ENCODE results near the gene ZBTB46.

ZBTB46 gene

DNA sequence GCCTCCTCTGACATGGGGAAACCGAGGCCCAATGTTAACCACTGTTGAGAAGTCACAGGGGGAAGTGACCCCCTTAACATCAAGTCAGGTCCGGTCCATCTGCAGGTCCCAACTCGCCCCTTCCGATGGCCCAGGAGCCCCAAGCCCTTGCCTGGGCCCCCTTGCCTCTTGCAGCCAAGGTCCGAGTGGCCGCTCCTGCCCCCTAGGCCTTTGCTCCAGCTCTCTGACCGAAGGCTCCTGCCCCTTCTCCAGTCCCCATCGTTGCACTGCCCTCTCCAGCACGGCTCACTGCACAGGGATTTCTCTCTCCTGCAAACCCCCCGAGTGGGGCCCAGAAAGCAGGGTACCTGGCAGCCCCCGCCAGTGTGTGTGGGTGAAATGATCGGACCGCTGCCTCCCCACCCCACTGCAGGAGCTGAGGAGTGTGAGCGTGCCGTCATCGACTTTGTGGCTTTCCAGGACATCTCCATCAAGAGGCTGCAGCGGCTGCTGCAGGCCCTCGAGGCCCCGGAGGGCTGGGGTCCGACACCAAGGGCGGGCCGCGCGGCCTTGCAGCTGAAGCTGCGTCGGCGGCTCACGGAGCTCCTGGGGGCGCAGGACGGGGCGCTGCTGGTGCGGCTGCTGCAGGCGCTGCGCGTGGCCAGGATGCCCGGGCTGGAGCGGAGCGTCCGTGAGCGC, 133.1 kb downstream of the ZBTB46 start:
- no peak overlapping the region for H3K9ac ChIP-seq (ENCODE audit: low read length)
- peaks cover 32% of the 10 kb centered on the region for H3K4me1 ChIP-seq (ENCODE audit: control insufficient read depth, insufficient read depth, low read length)
- H3K36me3 ChIP-seq (ENCODE audit: control insufficient read depth, insufficient read depth, low read length): peaks cover 4% of the 10 kb centered on the region
- no peaks in the 10 kb centered on the region for H3K27me3 ChIP-seq (ENCODE audit: control insufficient read depth, insufficient read depth, low read length)
- H3K9me3 ChIP-seq (ENCODE audit: control insufficient read depth, insufficient read depth, low read depth, low read length): no peaks in the 10 kb centered on the region
- H3K4me3 ChIP-seq (ENCODE audit: low read depth, low read length): no peak overlapping the region
- H3K27ac ChIP-seq (ENCODE audit: low read depth, low read length): no peak overlapping the region

DNA sequence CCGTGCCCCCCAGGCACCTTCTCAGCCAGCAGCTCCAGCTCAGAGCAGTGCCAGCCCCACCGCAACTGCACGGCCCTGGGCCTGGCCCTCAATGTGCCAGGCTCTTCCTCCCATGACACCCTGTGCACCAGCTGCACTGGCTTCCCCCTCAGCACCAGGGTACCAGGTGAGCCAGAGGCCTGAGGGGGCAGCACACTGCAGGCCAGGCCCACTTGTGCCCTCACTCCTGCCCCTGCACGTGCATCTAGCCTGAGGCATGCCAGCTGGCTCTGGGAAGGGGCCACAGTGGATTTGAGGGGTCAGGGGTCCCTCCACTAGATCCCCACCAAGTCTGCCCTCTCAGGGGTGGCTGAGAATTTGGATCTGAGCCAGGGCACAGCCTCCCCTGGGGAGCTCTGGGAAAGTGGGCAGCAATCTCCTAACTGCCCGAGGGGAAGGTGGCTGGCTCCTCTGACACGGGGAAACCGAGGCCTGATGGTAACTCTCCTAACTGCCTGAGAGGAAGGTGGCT, 133.7 kb downstream of the ZBTB46 start:
- Histone ChIP-seq H3K9ac (ENCODE audit: low read length) (peak overlapping the region; percentile 56), H3K4me3 (ENCODE audit: low read depth, low read length) (peak overlapping the region; percentile 66)

DNA sequence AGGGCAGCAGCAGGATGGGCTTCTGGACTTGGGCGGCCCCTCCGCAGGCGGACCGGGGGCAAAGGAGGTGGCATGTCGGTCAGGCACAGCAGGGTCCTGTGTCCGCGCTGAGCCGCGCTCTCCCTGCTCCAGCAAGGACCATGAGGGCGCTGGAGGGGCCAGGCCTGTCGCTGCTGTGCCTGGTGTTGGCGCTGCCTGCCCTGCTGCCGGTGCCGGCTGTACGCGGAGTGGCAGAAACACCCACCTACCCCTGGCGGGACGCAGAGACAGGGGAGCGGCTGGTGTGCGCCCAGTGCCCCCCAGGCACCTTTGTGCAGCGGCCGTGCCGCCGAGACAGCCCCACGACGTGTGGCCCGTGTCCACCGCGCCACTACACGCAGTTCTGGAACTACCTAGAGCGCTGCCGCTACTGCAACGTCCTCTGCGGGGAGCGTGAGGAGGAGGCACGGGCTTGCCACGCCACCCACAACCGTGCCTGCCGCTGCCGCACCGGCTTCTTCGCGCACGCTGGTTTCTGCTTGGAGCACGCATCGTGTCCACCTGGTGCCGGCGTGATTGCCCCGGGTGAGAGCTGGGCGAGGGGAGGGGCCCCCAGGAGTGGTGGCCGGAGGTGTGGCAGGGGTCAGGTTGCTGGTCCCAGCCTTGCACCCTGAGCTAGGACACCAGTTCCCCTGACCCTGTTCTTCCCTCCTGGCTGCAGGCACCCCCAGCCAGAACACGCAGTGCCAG, 134.3 kb downstream of the ZBTB46 start, which contains the start of gene TNFRSF6B:
TSS of gene TNFRSF6B (plus strand) at position 25 of the 729 bp plus-strand sequence. CDS start at position 141, 116 bp downstream.
- H3K36me3 ChIP-seq (ENCODE audit: control insufficient read depth, insufficient read depth, low read length): peaks cover 4% of the 10 kb centered on the region
- H3K4me1 ChIP-seq (ENCODE audit: control insufficient read depth, insufficient read depth, low read length): peaks cover 32% of the 10 kb centered on the region
- H3K27me3 ChIP-seq (ENCODE audit: control insufficient read depth, insufficient read depth, low read length): no peaks in the 10 kb centered on the region
- no peaks in the 10 kb centered on the region for H3K9me3 ChIP-seq (ENCODE audit: control insufficient read depth, insufficient read depth, low read depth, low read length)
- H3K9ac ChIP-seq (ENCODE audit: low read length): peak within 1 kb of the TSS; percentile 56
- no peak within 1 kb of the TSS for H3K27ac ChIP-seq (ENCODE audit: low read depth, low read length)
- peak within 1 kb of the TSS; percentile 66 for H3K4me3 ChIP-seq (ENCODE audit: low read depth, low read length)

More for the DNA sequence above, 133.7 kb downstream of the ZBTB46 start:
- H3K9me3 ChIP-seq (ENCODE audit: control insufficient read depth, insufficient read depth, low read depth, low read length): no peaks in the 10 kb centered on the region
- peaks cover 32% of the 10 kb centered on the region for H3K4me1 ChIP-seq (ENCODE audit: control insufficient read depth, insufficient read depth, low read length)
- peaks cover 4% of the 10 kb centered on the region for H3K36me3 ChIP-seq (ENCODE audit: control insufficient read depth, insufficient read depth, low read length)
- H3K27ac ChIP-seq (ENCODE audit: low read depth, low read length): no peak overlapping the region
- no peaks in the 10 kb centered on the region for H3K27me3 ChIP-seq (ENCODE audit: control insufficient read depth, insufficient read depth, low read length)

DNA sequence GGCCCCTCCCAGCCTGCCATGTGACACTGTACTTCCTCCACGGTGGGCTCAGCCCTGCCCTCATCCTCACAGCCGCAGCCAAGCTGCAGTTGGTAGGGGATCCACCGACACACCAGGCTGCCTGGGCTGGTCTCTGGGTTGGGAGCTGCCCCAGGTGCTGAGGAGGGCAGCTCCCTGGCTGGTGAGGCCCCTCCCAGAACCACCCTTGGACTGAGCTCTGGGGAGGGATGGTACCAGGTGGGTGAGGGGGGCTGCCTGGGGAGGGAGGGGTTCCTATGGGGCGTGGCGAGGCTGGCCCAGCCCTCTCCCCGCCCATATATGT, 134.8 kb downstream of the ZBTB46 start:
- Histone ChIP-seq H3K4me1 (ENCODE audit: control insufficient read depth, insufficient read depth, low read length) (peaks cover 32% of the 10 kb centered on the region), H3K9ac (ENCODE audit: low read length) (peak overlapping the region; percentile 56), H3K4me3 (ENCODE audit: low read depth, low read length) (peak overlapping the region; percentile 66), H3K27ac (ENCODE audit: low read depth, low read length) (no peak overlapping the region), H3K27me3 (ENCODE audit: control insufficient read depth, insufficient read depth, low read length) (no peaks in the 10 kb centered on the region), H3K9me3 (ENCODE audit: control insufficient read depth, insufficient read depth, low read depth, low read length) (no peaks in the 10 kb centered on the region), H3K36me3 (ENCODE audit: control insufficient read depth, insufficient read depth, low read length) (peaks cover 7% of the 10 kb centered on the region)

DNA sequence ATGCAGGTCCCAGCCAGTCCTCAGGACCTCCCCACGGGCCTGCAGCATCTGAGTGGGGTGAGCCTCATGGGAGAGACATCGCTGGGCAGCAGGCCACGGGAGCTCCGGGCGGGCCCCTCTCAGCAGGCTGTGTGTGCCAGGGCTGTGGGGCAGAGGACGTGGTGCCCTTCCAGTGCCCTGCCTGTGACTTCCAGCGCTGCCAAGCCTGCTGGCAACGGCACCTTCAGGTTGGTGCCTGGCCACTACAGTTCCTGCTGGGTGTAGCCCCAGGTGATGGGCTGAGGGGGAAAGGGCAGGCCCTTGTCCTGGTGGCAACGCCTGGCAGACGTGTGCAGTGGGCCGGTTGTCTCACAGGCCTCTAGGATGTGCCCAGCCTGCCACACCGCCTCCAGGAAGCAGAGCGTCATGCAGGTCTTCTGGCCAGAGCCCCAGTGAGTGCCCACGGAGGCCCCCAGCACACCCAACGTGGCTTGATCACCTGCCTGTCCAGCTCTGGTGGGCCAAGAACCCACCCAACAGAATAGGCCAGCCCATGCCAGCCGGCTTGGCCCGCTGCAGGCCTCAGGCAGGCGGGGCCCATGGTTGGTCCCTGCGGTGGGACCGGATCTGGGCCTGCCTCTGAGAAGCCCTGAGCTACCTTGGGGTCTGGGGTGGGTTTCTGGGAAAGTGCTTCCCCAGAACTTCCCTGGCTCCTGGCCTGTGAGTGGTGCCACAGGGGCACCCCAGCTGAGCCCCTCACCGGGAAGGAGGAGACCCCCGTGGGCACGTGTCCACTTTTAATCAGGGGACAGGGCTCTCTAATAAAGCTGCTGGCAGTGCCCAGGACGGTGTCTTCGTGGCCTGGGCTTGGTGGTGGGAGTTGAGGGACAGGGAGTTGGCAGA, 135.4 kb downstream of the ZBTB46 start:
- no peaks in the 10 kb centered on the region for H3K9me3 ChIP-seq (ENCODE audit: control insufficient read depth, insufficient read depth, low read depth, low read length)
- H3K36me3 ChIP-seq (ENCODE audit: control insufficient read depth, insufficient read depth, low read length): peaks cover 7% of the 10 kb centered on the region
- no peaks in the 10 kb centered on the region for H3K27me3 ChIP-seq (ENCODE audit: control insufficient read depth, insufficient read depth, low read length)
- no peak overlapping the region for H3K9ac ChIP-seq (ENCODE audit: low read length)
- H3K27ac ChIP-seq (ENCODE audit: low read depth, low read length): no peak overlapping the region
- H3K4me3 ChIP-seq (ENCODE audit: low read depth, low read length): peak overlapping the region; percentile 66; the same call in 1 of the 2 replicates
- peaks cover 32% of the 10 kb centered on the region for H3K4me1 ChIP-seq (ENCODE audit: control insufficient read depth, insufficient read depth, low read length)

DNA sequence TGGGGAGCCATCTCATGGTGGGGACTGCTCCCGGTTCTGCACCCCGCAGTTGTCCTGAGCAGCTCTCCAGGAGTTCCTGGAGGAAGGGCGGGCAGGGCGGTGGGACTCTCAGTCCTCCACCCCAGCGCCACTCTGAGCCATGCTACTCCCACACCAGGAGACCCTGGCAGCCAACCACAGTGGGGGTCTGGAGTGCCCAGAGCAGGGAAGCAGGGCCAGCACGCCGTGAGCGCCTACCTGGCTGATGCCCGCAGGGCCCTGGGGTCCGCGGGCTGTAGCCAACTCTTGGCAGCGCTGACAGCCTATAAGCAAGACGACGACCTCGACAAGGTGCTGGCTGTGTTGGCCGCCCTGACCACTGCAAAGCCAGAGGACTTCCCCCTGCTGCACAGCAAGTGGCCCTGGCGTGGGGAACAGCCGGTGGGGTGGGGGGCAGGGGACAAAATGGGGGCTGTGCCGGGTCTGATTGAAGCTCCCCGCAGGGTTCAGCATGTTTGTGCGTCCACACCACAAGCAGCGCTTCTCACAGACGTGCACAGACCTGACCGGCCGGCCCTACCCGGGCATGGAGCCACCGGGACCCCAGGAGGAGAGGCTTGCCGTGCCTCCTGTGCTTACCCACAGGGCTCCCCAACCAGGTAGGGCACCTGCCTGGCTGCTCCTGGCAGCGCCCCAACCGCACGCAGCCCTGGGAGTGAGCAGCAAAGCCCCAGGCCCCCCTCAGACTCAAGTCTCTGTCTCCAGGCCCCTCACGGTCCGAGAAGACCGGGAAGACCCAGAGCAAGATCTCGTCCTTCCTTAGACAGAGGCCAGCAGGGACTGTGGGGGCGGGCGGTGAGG, 136.3 kb downstream of the ZBTB46 start:
- Histone ChIP-seq H3K4me3 (ENCODE audit: low read depth, low read length) (no peak overlapping the region), H3K27me3 (ENCODE audit: control insufficient read depth, insufficient read depth, low read length) (no peaks in the 10 kb centered on the region), H3K4me1 (ENCODE audit: control insufficient read depth, insufficient read depth, low read length) (peaks cover 29% of the 10 kb centered on the region), H3K36me3 (ENCODE audit: control insufficient read depth, insufficient read depth, low read length) (peaks cover 10% of the 10 kb centered on the region), H3K27ac (ENCODE audit: low read depth, low read length) (no peak overlapping the region), H3K9me3 (ENCODE audit: control insufficient read depth, insufficient read depth, low read depth, low read length) (no peaks in the 10 kb centered on the region), H3K9ac (ENCODE audit: low read length) (no peak overlapping the region)

DNA sequence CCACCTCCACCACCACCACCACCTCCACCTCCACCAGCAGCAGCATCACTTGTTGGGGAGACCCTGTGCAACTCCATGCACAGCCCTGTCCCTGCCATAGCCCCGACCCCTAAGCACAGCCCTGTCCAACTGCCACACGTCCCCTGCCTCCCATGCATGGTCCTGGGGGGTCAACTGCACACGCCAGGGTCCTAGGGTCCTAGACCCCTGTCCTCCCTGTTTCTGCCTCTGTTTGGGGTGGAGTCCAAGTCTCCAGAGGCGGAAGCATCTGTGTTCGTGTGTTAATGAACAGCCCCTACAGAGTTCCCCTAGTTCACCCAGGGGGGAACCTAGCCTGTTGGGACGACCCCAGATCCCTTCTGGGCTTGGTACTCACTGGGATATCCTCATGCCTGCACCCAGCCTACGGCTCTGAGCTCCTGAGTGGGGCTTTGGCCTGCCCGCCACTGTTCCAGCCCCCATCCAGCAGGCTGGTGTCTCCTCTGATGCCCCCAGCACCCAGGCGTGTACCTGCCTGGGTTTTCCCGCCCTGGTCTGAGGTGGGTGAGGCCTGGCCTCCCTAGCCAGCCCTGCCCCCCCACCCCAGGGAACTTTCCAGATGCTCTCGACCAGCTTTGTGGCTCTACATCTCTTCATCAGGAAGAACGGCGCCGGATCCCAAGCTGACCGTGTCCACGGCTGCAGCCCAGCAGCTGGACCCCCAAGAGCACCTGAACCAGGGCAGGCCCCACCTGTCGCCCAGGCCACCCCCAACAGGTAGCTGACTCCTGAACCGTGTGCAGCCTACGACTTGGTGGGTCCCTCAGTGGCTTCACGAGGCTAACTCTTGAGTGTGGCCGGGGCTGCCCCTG, 137.1 kb downstream of the ZBTB46 start:
- no peak overlapping the region for H3K4me3 ChIP-seq (ENCODE audit: low read depth, low read length)
- H3K4me1 ChIP-seq (ENCODE audit: control insufficient read depth, insufficient read depth, low read length): peaks cover 21% of the 10 kb centered on the region
- H3K9ac ChIP-seq (ENCODE audit: low read length): no peak overlapping the region
- H3K36me3 ChIP-seq (ENCODE audit: control insufficient read depth, insufficient read depth, low read length): peaks cover 10% of the 10 kb centered on the region
- H3K9me3 ChIP-seq (ENCODE audit: control insufficient read depth, insufficient read depth, low read depth, low read length): no peaks in the 10 kb centered on the region
- no peaks in the 10 kb centered on the region for H3K27me3 ChIP-seq (ENCODE audit: control insufficient read depth, insufficient read depth, low read length)
- no peak overlapping the region for H3K27ac ChIP-seq (ENCODE audit: low read depth, low read length)

All from HUES6 (cell line).